GM12891 (cell line): Measurements from ENCODE around the gene CYB561A3.
"Not testable (repeated sequence)": the region's sequence is repeated elsewhere in the genome, so short reads cannot be mapped to it uniquely, and the experiment has no call there.

Experiments
- DNase-seq: peaks from one replicate; pipeline ENCODE4 v3.0.0; 2011; ENCODE audit warnings: low spot score; ENCODE audit not compliant: insufficient read length
- FAIRE-seq: peaks from 2 replicates; lab custom pipeline; 2011; peaks lifted over from hg19 to GRCh38; lab: Jason Lieb, UNC
- PAX5 ChIP-seq: IDR thresholded peaks from 2 replicates; pipeline ENCODE4 v1.6.1; 2011; ENCODE audit warnings: low read length, moderate library complexity, mild to moderate bottlenecking; ENCODE audit not compliant: insufficient read depth, severe bottlenecking
- POLR2A ChIP-seq: IDR thresholded peaks from 2 replicates; pipeline ENCODE4 v1.6.1; 2011; ENCODE audit warnings: low read depth, low read length, control low read depth
- POLR2AphosphoS5 ChIP-seq: IDR thresholded peaks from 2 replicates; pipeline ENCODE4 v1.6.1; 2011; ENCODE audit warnings: low read depth, low read length, control low read depth
- POU2F2 ChIP-seq: IDR thresholded peaks from 2 replicates; pipeline ENCODE4 v1.6.1; 2011; ENCODE audit warnings: low read depth, mild to moderate bottlenecking, control low read depth, low read length, moderate library complexity
- SPI1 ChIP-seq: IDR thresholded peaks from 2 replicates; pipeline ENCODE4 v1.6.1; 2011; ENCODE audit warnings: low read depth, low read length, control low read depth
- TAF1 ChIP-seq: IDR thresholded peaks from 2 replicates; pipeline ENCODE4 v1.6.1; 2011; ENCODE audit warnings: low read depth, low read length, control low read depth

The CYB561A3 gene

DNA sequence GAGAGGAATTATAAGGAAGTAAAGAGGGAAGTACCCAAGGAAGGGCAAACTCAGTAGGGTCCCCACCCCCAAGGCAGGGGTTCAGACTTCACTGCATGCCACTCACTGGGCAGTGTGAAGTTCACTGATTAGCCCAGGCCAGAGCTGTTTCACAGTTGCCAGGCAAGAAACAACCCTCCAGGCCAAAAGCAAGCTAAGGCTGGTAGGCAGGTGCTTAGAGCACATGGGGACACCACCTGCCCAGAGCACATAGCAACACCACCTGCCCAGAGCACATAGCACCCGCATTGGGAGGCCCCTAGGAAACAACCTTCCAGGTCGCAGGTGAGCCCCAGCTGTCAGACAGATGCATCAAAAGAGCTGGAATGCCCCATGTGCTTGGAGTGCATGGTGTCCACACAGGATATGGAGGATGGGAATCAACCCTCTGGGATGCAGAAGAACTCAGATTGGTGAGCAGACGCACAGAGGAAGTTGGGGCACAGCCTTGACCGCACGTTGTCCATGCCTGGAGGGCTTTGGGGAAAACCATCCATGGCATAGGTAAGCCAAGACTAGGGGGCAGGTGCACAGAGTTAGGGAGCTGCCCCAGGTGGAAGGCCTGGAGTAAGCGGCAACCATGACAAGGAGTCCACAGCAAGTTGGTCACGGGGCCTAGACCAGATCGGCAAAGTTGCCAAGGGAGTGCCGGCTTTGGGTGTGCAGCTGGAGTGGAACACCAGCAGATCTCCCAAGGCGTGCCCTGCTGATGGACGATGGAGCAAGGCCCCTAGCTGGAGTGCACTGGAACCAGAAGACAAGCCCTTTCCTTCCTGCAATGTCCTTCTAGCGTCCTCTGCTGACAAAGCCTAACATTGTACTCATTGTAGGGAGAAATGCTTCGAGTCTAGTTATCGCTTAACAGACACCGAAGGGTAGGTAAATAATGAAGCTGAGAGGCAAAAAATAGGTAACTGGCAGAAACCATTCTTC is 22.9 kb upstream of the CYB561A3 start:
- DNase-seq, result no peak
- TF ChIP-seq PAX5 (no peak), POLR2AphosphoS5 (no peak), POLR2A (no peak), TAF1 (no peak), POU2F2 (no peak), SPI1 (no peak)
- no peak for FAIRE-seq

DNA sequence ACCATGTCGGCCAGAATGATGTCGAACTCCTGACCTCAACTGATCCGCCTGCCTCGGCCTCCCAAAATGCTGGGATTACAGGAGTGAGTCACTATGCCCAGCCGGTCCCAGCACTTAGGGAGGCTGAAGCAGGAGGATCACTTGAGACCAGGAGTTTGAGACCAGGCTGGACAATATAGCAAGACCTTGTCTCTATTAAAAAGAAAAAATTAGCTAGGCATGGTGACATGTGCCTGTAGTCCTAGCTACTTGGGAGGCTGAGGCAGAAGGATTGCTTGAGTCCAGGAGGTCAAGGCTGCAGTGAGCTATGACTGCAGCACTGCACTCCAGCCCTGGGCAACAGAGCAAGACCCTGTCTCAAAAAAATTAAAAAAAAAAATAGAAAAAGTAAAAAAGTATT is 22.2 kb upstream of the CYB561A3 start:
- not testable (repeated sequence) for FAIRE-seq, DNase-seq

DNA sequence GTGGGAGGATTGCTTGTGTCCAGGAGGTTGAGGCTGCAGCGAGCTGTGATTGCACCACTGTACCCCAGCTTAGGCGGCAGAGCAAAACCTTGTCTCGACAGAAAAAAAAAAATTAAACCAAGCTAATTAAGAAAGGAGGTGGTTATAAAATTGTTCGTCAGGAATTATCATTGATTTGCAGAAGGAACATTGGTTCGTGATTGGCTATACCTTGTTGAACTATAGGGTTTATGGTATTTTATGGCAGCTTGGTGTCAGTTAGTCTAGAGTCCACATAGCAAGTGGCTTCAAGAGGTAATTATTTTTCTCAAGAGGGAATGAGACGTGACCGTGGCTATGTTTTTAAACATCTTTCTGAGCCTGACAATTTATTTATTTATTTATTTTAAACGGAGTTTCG is 19.2 kb upstream of the CYB561A3 start:
- no peak for DNase-seq
- no peak for TF ChIP-seq POU2F2
- TF ChIP-seq PAX5, result no peak
- FAIRE-seq, result no peak

DNA sequence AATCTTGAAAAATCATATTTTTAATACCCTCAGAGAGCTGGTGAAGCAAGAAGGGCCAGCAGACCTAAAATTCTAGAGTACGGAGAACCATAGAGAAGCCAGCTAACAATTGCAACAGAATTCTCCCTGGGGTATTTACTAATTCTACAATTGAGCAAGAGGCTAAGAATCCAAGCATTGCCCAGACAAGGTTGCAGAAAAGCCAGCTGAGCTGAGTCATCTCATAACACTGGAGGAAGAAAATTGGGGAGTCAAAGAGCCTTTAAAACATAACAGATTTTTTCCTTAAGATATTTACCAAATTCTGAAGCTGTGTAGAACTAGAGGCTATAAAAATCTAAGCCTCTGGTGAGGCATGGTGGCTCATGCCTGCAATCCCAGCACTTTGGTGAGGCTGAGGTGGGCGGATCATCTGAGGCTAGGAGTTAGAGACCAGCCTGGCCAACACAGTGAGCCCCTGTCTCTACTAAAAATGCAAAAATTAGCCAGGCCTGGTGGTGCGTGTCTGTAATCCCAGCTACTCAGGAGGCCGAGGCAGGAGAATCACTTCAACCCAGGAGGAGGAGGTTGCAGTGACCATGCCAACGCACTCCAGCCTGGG is 17.1 kb upstream of the CYB561A3 start:
- no peak for FAIRE-seq
- DNase-seq, result no peak
- TF ChIP-seq POLR2A, result no peak
- TF ChIP-seq SPI1, result no peak
- no peak for TF ChIP-seq PAX5
- no peak for TF ChIP-seq POU2F2
- no peak for TF ChIP-seq POLR2AphosphoS5
- TF ChIP-seq TAF1, result no peak

DNA sequence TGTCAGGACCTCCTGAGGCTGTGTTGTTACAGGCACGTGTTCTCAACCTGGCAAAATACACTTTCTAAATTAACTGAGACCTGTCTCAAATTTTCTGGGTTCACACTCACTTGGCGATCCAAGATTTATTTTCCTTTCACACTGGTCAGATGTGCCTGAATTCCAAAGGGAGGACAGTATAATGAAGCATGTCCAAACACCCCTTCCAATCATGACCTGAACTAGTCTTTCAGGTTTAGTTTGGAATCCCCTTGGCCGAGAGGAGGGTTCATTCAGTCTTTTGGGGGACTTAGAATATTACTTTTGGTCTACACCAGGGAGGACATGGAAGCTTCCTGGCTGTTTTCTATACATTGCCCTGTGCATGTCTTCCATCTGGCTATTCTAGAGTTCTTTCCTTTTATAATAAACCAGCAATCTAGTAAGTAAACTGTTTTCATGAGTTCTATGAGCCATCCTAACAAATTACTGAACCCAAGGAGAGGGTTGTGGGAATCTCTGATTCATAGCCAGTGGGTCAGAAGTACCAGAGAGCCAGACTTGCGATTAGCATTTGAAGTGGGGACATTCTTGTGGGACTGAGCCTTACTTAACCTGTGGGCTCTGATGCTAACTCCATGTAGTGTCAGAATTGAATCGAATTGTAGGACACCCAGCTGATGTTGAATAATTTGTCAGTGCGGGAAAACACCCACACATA is 15.9 kb upstream of the CYB561A3 start:
- DNase-seq (no peak), FAIRE-seq (no peak)
- no peak for TF ChIP-seq POLR2A
- no peak for TF ChIP-seq PAX5
- TF ChIP-seq POLR2AphosphoS5, result no peak
- no peak for TF ChIP-seq TAF1
- no peak for TF ChIP-seq SPI1
- TF ChIP-seq POU2F2, result no peak

DNA sequence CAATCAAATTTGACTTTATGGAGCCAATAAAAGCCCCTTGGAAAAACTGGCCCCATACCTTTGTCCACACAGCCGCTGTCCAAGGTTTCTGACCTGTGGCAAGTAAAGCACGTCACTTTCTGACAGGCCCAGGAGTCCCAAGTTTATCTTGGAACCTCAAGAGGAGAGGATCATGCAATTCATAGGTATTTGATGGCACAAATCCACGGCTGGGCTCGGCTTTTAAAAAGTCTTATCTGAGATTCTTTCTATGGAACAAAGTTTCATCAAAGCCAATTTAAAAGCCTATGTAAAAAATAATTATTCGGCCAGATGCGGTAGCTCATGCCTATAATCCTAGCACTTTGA is 14.1 kb upstream of the CYB561A3 start:
- FAIRE-seq (no peak), DNase-seq (no peak)
- no peak for TF ChIP-seq SPI1

DNA sequence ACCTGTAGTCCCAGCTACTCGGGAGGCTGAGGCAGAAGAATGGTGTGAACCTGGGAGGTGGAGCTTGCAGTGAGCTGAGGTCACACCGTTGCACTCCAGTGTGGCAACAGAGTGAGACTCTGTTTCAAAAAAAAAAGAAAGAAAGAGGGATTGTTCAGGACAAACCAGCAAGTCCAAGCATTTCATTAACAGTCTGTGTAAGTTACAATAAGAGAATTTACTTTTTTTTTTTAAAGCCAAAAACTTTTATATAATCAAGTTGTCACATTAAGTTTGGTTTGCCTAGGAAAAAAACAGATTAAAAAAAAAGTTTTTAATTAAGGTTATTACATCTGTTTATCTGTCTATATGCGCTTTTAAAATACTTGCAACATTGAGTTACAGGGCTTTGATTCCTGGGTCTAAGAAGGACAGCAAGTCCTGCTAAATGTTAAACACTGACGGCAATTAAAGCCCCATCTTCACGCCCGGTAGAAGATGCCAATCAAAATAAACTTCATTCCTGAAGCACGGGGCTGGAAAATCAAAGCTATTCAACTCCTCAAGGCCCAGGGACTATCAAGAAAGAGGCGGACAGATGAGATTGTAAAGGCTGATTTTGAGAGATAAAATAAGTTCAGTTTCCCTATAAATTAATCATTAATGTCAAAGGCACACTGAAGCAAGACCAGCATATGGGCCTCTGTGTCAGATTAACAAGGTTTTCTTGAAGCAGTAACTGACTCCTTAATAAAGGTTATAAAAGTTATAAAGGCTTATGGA is 11.2 kb upstream of the CYB561A3 start:
- DNase-seq (no peak), FAIRE-seq (no peak)
- no peak for TF ChIP-seq PAX5
- TF ChIP-seq SPI1, result no peak
- no peak for TF ChIP-seq POLR2A
- no peak for TF ChIP-seq POU2F2
- no peak for TF ChIP-seq POLR2AphosphoS5
- TF ChIP-seq TAF1, result no peak

DNA sequence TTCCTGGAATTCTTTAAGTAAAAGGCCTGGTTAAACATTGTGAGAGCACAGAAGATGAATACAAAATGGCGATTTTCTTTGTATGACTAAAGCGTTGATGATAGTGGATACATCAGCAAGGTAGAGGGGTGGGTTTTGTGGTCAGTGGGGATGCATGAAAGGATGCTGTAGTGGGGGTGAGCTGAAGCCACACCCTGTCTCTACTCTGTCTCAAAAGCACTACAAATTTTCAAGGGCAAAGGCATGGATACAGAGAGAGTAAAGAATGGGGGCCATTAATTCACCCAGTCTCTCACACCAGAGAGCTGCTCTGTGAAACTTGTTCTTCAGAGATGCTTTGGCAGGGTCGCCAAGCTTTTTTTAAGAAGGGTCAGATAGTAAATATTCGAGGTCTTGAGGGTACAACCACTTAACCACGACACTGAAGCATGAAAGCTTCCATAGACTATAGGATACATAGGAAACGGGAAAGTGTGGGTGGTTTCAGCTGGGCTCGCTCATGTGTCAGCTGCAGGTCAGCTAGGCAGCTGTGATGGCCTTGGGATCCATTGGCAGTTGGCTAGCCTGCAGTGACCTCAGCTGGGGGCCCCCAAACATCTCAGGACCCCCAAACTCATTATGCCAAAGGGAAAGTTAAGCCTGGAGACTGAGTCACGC is 8.8 kb upstream of the CYB561A3 start:
- FAIRE-seq (no peak), DNase-seq (no peak)
- TF ChIP-seq POLR2A, result no peak; the same call in 1 of the 2 replicates
- no peak for TF ChIP-seq POLR2AphosphoS5
- no peak for TF ChIP-seq POU2F2
- TF ChIP-seq TAF1, result no peak
- no peak for TF ChIP-seq SPI1
- no peak for TF ChIP-seq PAX5
